H1 (cell line): ENCODE results near the gene MCHR1. TPM values are rescaled to one million over a fixed set of nuclear protein-coding genes. Genes with fewer than 3 reads are reported as not detected.

Experiments
- CTCF ChIA-PET: fragments of 300-600 bp; sonication (Branson Sonifier 250); formaldehyde crosslinking; loops from one replicate; lab custom pipeline; 2021; ENCODE audit not compliant: partially characterized antibody; lab: Charles Lee
- POLR2A ChIA-PET: fragments of 300-600 bp; sonication (Branson Sonifier 250); formaldehyde crosslinking; loops from one replicate; lab custom pipeline; 2021; ENCODE audit warnings: inconsistent platforms; ENCODE audit not compliant: partially characterized antibody; lab: Charles Lee
- DNase-seq, 2 experiments: peaks; one replicate each; pipeline versions ENCODE4 v3.0.0 to v3.0.0-alpha.2; 2010 to 2022; ENCODE audit warnings: low spot score in 2 of 2, low read depth in 1 of 2, mixed read lengths in 1 of 2
- FAIRE-seq: peaks from 2 replicates; lab custom pipeline; 2011; peaks lifted over from hg19 to GRCh38; lab: Jason Lieb, UNC
- H2AFZ ChIP-seq: 2 replicates; pipeline ENCODE4 v1.8.1; 2012; ENCODE audit warnings: low read length, inconsistent platforms
- H2AK5ac ChIP-seq: 2 replicates; pipeline ENCODE4 v1.6.1; 2013; ENCODE audit warnings: low read depth, low read length
- H2BK120ac ChIP-seq: replicated peaks from 2 replicates; pipeline ENCODE3; 2013; ENCODE audit warnings: low read depth, low read length, inconsistent platforms
- H2BK12ac ChIP-seq: 2 replicates; pipeline ENCODE4 v1.6.1; 2013; ENCODE audit warnings: low read depth, low read length
- H2BK15ac ChIP-seq: 2 replicates; pipeline ENCODE4 v1.6.1; 2013; ENCODE audit warnings: low read length
- H2BK20ac ChIP-seq: 2 replicates; pipeline ENCODE4 v1.6.1; 2013; ENCODE audit warnings: low read length
- H2BK5ac ChIP-seq: 2 replicates; pipeline ENCODE4 v1.6.1; 2013; ENCODE audit warnings: low read depth, low read length
- H3K14ac ChIP-seq: 2 replicates; pipeline ENCODE4 v1.6.1; 2013; ENCODE audit warnings: inconsistent platforms; ENCODE audit not compliant: insufficient read length
- H3K18ac ChIP-seq: 2 replicates; pipeline ENCODE4 v1.6.1; 2013; ENCODE audit warnings: low read length; ENCODE audit errors: extremely low read depth
- H3K23ac ChIP-seq: 2 replicates; pipeline ENCODE4 v1.6.1; 2013; ENCODE audit warnings: inconsistent platforms; ENCODE audit not compliant: insufficient read length
- H3K23me2 ChIP-seq: 2 replicates; pipeline ENCODE4 v1.6.1; 2013; ENCODE audit warnings: low read depth, low read length
- H3K27ac ChIP-seq: 2 replicates; pipeline ENCODE4 v1.6.1; 2011; ENCODE audit warnings: low read depth, low read length, inconsistent platforms
- H3K27me3 ChIP-seq, 4 experiments: replicated peaks in 1 of 4; 1 replicate in 1 of 4; 2 replicates in 3 of 4; pipeline versions ENCODE4 v1.6.1 to v1.8.1; 2011 to 2013; ENCODE audit warnings: low read length in 3 of 4, mild to moderate bottlenecking in 3 of 4, inconsistent platforms in 2 of 4, mixed read lengths in 2 of 4, moderate library complexity in 1 of 4; ENCODE audit not compliant: control insufficient read depth in 3 of 4, insufficient read depth in 3 of 4; ENCODE audit errors: extremely low read depth in 1 of 4
- H3K36me3 ChIP-seq, 4 experiments: 2 replicates each; pipeline versions ENCODE4 v1.6.1 to v1.8.1; 2011 to 2013; ENCODE audit warnings: mild to moderate bottlenecking in 4 of 4, low read length in 3 of 4, moderate library complexity in 2 of 4, control low read depth in 1 of 4, inconsistent platforms in 1 of 4; ENCODE audit not compliant: insufficient read depth in 4 of 4, control insufficient read depth in 2 of 4
- H3K4ac ChIP-seq: replicated peaks from 2 replicates; pipeline ENCODE3; 2013; ENCODE audit warnings: low read length, low read depth, mixed read lengths, inconsistent platforms; ENCODE audit not compliant: insufficient read length
- H3K4me1 ChIP-seq, 4 experiments: replicated peaks in 1 of 4; 1 replicate in 1 of 4; 2 replicates in 3 of 4; pipeline versions ENCODE4 v1.6.1 to v1.8.1; 2011 to 2013; ENCODE audit warnings: low read length in 3 of 4, inconsistent platforms in 2 of 4, mixed read lengths in 1 of 4; ENCODE audit not compliant: insufficient read depth in 4 of 4, control insufficient read depth in 3 of 4
- H3K4me2 ChIP-seq, 2 experiments: 2 replicates each; pipeline versions ENCODE4 v1.6.1 to v1.8.1; 2011 to 2013; ENCODE audit warnings: low read depth in 2 of 2, low read length in 2 of 2, control low read depth in 1 of 2, inconsistent platforms in 1 of 2, mild to moderate bottlenecking in 1 of 2; ENCODE audit not compliant: insufficient read depth in 1 of 2
- H3K4me3 ChIP-seq, 4 experiments: fragments of 200-600, 300-600 bp in 1 of 4; sonication (generic), shearing (Covaris generic), sonication (Bioruptor Twin) in 1 of 4; 2 replicates each; pipeline versions ENCODE4 v1.5.1 to v1.8.1; 2011 to 2016; ENCODE audit warnings: low read length in 4 of 4, low read depth in 3 of 4, control low read depth in 2 of 4, inconsistent platforms in 2 of 4, mild to moderate bottlenecking in 2 of 4, mixed read lengths in 1 of 4, moderate library complexity in 1 of 4; ENCODE audit not compliant: insufficient read depth in 2 of 4; ENCODE audit errors: extremely low read depth in 1 of 4
- H3K56ac ChIP-seq: replicated peaks from 2 replicates; pipeline ENCODE3; 2013; ENCODE audit warnings: low read depth, mild to moderate bottlenecking, mixed read lengths, low read length, inconsistent platforms; ENCODE audit not compliant: insufficient read length
- H3K79me1 ChIP-seq: 2 replicates; pipeline ENCODE4 v1.6.1; 2013; ENCODE audit warnings: low read depth, low read length, control low read depth
- H3K79me2 ChIP-seq, 2 experiments: 2 replicates each; pipeline versions ENCODE4 v1.6.1 to v1.8.1; 2012 to 2013; ENCODE audit warnings: low read length in 2 of 2, mild to moderate bottlenecking in 2 of 2, inconsistent platforms in 1 of 2; ENCODE audit not compliant: insufficient read depth in 2 of 2, control insufficient read depth in 1 of 2
- H3K9ac ChIP-seq, 4 experiments: replicated peaks in 1 of 4; 1 replicate in 1 of 4; 2 replicates in 3 of 4; pipeline versions ENCODE4 v1.6.1 to v1.8.1; 2011 to 2013; ENCODE audit warnings: low read depth in 3 of 4, low read length in 3 of 4, control low read depth in 2 of 4, mild to moderate bottlenecking in 2 of 4, moderate library complexity in 2 of 4, inconsistent platforms in 1 of 4; ENCODE audit errors: extremely low read depth in 1 of 4
- H3K9me3 ChIP-seq, 2 experiments: 2 replicates each; pipeline versions ENCODE4 v1.6.1 to v1.8.1; 2012 to 2013; ENCODE audit warnings: mild to moderate bottlenecking in 2 of 2, moderate library complexity in 2 of 2, control low read depth in 1 of 2, inconsistent platforms in 1 of 2, low read depth in 1 of 2, low read length in 1 of 2, mixed read lengths in 1 of 2; ENCODE audit not compliant: insufficient read depth in 2 of 2
- H4K20me1 ChIP-seq, 2 experiments: replicated peaks in 1 of 2; 2 replicates each; pipeline versions ENCODE3 to v1.8.1; 2011 to 2013; ENCODE audit warnings: inconsistent platforms in 2 of 2, low read length in 2 of 2, mild to moderate bottlenecking in 1 of 2; ENCODE audit not compliant: insufficient read depth in 2 of 2, control insufficient read depth in 1 of 2
- H4K5ac ChIP-seq: 2 replicates; pipeline ENCODE4 v1.6.1; 2013; ENCODE audit warnings: low read length, low read depth, mixed read lengths, inconsistent platforms; ENCODE audit not compliant: insufficient read length
- H4K8ac ChIP-seq: 2 replicates; pipeline ENCODE4 v1.8.0; 2013; ENCODE audit warnings: mild to moderate bottlenecking, moderate library complexity, low read length, inconsistent platforms; ENCODE audit not compliant: insufficient read depth; ENCODE audit errors: extremely low read depth
- H4K91ac ChIP-seq: replicated peaks from 2 replicates; pipeline ENCODE3; 2013; ENCODE audit warnings: low read length, mixed read lengths, inconsistent platforms; ENCODE audit not compliant: insufficient read length
- CREB1 ChIP-seq: IDR thresholded peaks from 2 replicates; pipeline ENCODE4 v1.6.1; 2012; ENCODE audit warnings: inconsistent platforms
- POLR2AphosphoS5 ChIP-seq: IDR thresholded peaks from 2 replicates; pipeline ENCODE4 v1.6.1; 2011; ENCODE audit warnings: low read depth, low read length
- WGBS, 2 experiments: shearing (Covaris generic) in 1 of 2; methylation state at CpG; one replicate each; pipeline versions ENCODE4 v1.1.6 to v1.1.7; 2013 to 2015; ENCODE audit warnings: low lambda C conversion rate in 2 of 2, mixed read lengths in 2 of 2, inconsistent platforms in 1 of 2, low coverage in 1 of 2, missing lambda C conversion rate in 1 of 2; ENCODE audit not compliant: insufficient replicate concordance in 2 of 2, insufficient coverage in 1 of 2, insufficient read length in 1 of 2; ENCODE audit errors: extremely low coverage in 1 of 2, missing lambda C conversion rate in 1 of 2; 5-methylcytosine and 5-hydroxymethylcytosine counted together
- polyA plus RNA-seq, 7 experiments: library from polyadenylated mRNA; depleted of rRNA in 3 of 7; stranded (reverse) in 5 of 7; unstranded in 2 of 7; fragments of >200 nt in 5 of 7; fragments of 200-250 nt in 2 of 7; gene quantifications; 1 replicate in 5 of 7; 2 replicates in 1 of 7; 4 replicates in 1 of 7; pipeline versions ENCODE4 v1.2.1 to v1.2.3, GENCODE V29; 2011 to 2013; ENCODE audit warnings: missing spikeins in 2 of 7, mixed read lengths in 2 of 7
- total RNA-seq: library from RNA; stranded (reverse); fragmentation: NEBNext Ultra II Directional; extraction: Animal tissue kit (Norgen Biotek cat#: 25700); gene quantifications from 2 replicates; pipeline ENCODE4 v1.2.1, GENCODE V29; 2021

The MCHR1 gene
- total and polyA plus RNA-seq, 2 of the 8 experiments (the other 6 are each of a cell fraction or from before 2014, with no cell fraction given) = 0.91 to 7.6 TPM

DNA sequence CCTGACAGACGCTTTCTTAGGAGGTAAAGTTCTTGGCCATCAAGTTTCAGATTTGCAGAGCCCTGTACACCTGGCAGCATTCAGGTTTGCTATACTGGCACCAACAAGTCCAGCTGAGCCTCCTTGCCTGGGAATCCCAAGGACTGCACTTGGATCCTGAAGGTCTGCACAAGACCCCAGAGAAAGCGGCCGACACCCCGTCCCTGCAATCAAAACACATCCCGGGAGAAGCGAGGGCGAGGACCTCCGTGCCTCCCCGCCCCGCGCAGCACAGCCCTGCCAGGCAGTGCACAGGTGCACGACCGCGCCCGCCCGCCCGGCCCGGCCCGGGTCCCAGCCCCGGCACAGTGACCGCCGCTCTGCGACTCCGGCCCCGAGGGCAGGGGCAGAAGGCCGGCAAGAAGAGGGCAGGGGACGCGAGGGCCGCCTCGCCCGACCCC is 43.3 kb upstream of the MCHR1 start:
- DNase-seq = no peak
- Histone ChIP-seq H3K23me2 (peaks cover 13% of the 10 kb centered on the region; the same call in 1 of the 2 replicates), H3K23ac (no peak overlapping the region), H2BK20ac (no peak overlapping the region), H3K56ac (no peak overlapping the region), H3K4me1 (peaks cover 0 to 8% (median 4%) of the 10 kb centered on the region in 4 experiments; a peak in 5 of 7 replicates), H3K27ac (no peak overlapping the region), H2BK5ac (no peak overlapping the region), H3K9ac (peak overlapping the region; percentile 76 to 89 (median 79)), H3K36me3 (no peaks in the 10 kb centered on the region), H3K79me1 (peaks cover 10% of the 10 kb centered on the region), H3K18ac (no peak overlapping the region; the same call in 1 of the 2 replicates), H4K91ac (no peak overlapping the region), H3K79me2 (peaks cover 12 to 49% of the 10 kb centered on the region in 2 experiments), H3K9me3 (no peaks in the 10 kb centered on the region), H4K5ac (no peak overlapping the region), H3K4me2 (peak overlapping the region; percentile 85 to 100), H3K27me3 (no peaks in the 10 kb centered on the region), H2BK120ac (no peak overlapping the region), H3K4me3 (peak overlapping the region; percentile 61 to 96 (median 80)), H2AK5ac (no peak overlapping the region), H3K14ac (no peak overlapping the region), H2AFZ (no peak overlapping the region), H4K20me1 (peaks cover 8 to 10% of the 10 kb centered on the region in 2 experiments), H2BK12ac (no peak overlapping the region), H4K8ac (peak overlapping the region; percentile 87), H2BK15ac (0 out of 2 replicates have a peak overlapping the region, but pooled peaks have one; percentile 18), H3K4ac (no peak overlapping the region)
- FAIRE-seq = no peak
- POLR2A ChIA-PET = interaction anchor here (0.6 to 1.4 kb wide), 3 partner anchors 10 to 244 kb away, joined by 3 to 6 read pairs (median 3); no protein-coding TSS in a partner anchor
- CTCF ChIA-PET = interaction anchor here (1.2 kb wide), 1 partner anchor 111 kb away, joined by 5 read pairs; no protein-coding TSS in a partner anchor
- 3% methylated on average over 20 of the region's 31 CpGs; no CpG with 5 or more reads in 1 of the 2 experiments for WGBS, 2 experiments
- TF ChIP-seq POLR2AphosphoS5 (no peak), CREB1 (no peak)
